Measurements from ENCODE around the gene RAPGEFL1.

- TF ChIP-seq CTCF (IDR thresholded peaks at IDR 0.05; ENCODE audit: insufficient read depth, low read length), result peak; percentile 65
- TF ChIP-seq POLR2AphosphoS5 (IDR thresholded peaks at IDR 0.05; ENCODE audit: low read depth), result no peak
- no peak for TF ChIP-seq REST (IDR thresholded peaks at IDR 0.05; ENCODE audit: insufficient replicate concordance, low read depth)
- no peak for TF ChIP-seq SPI1 (IDR thresholded peaks at IDR 0.05; ENCODE audit: borderline replicate concordance, low read depth)
Observed at GRCh38 chr17:40191237-40192208, 14.3 kb downstream of the RAPGEFL1 start.

All from HL-60 (cell line).